Stimulated activated naive CD8-positive, alpha-beta T cell treated with anti-CD3 and anti-CD28 coated beads, Interleukin-15, Interleukin-2, amounts not matched to agents 100 ng/mL and 50 ng/mL, for 24 hours (primary cell): Measurements from ENCODE around the gene PHC1.

Experiments used
- H3K27ac Mint-ChIP-seq: one replicate; pipeline ENCODE4 v1.8.0; 2021; ENCODE audit warnings: mild to moderate bottlenecking, mixed read lengths
- H3K27me3 Mint-ChIP-seq: one replicate; pipeline ENCODE4 v1.8.0; 2021; ENCODE audit warnings: mixed read lengths
- H3K36me3 Mint-ChIP-seq: one replicate; pipeline ENCODE4 v1.8.0; 2021; ENCODE audit warnings: low read depth, mixed read lengths
- H3K4me1 Mint-ChIP-seq: one replicate; pipeline ENCODE4 v1.8.0; 2021; ENCODE audit warnings: low read depth, mixed read lengths
- H3K4me3 Mint-ChIP-seq: one replicate; pipeline ENCODE4 v1.8.0; 2021; ENCODE audit warnings: mild to moderate bottlenecking, mixed read lengths
- H3K9me3 Mint-ChIP-seq: one replicate; pipeline ENCODE4 v1.8.0; 2021; ENCODE audit warnings: mixed read lengths

Gene PHC1

DNA sequence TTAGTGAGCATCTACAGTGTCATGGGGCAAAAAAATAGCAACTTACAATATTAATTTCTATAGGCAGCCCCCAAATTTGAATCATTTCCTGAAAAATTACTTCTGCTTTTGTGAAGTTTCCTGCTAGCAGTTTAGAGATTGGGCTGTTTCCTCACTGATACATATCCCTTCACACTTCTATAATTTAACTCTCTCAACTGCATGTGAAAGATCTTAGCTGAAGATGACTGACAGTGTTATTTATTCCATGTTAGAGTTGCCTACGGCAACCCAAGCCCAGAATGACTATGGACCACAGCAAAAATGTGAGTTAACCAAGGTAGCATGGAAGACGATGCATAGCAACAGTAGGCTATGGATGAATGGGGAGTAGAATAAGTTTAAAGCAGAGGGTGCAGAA lies 75.1 kb downstream of the PHC1 start, which contains the start of gene KLRG1:
TSS of gene KLRG1 (plus strand) at position 134 of the 400 bp plus-strand sequence. CDS start at position 224, 90 bp downstream.
- no peaks in the 10 kb centered on the region for H3K27me3 Mint-ChIP-seq
- H3K27ac Mint-ChIP-seq, result peak within 1 kb of the TSS; percentile 84
- H3K9me3 Mint-ChIP-seq, result no peaks in the 10 kb centered on the region
- H3K4me3 Mint-ChIP-seq, result peak within 1 kb of the TSS; percentile 78
- H3K36me3 Mint-ChIP-seq, result no peaks in the 10 kb centered on the region
- H3K4me1 Mint-ChIP-seq, result peaks cover 75% of the 10 kb centered on the region
